Testis (tissue), 3 donors: Measurements from ENCODE around the gene TIMD4. TPM values are rescaled to one million over a fixed set of nuclear protein-coding genes. Genes with fewer than 3 reads are reported as not detected.

ENCODE experiments used
- DNase-seq: peaks from one replicate; pipeline ENCODE4 v3.0.0-alpha.2; 2019
- H3K27ac ChIP-seq, 2 donors: fragments of 200-600 bp; sonication (generic); one replicate each; pipeline ENCODE4 v1.5.1; 2019
- H3K27me3 ChIP-seq: fragments of 200-600 bp; sonication (generic); one replicate; pipeline ENCODE4 v1.5.1; 2019
- H3K36me3 ChIP-seq: fragments of 200-600 bp; sonication (generic); one replicate; pipeline ENCODE4 v1.5.1; 2017; ENCODE audit warnings: low read depth; ENCODE audit errors: missing control alignments
- H3K4me1 ChIP-seq: fragments of 200-600 bp; sonication (generic); one replicate; pipeline ENCODE4 v1.5.1; 2019
- H3K4me3 ChIP-seq, 2 donors: fragments of 200-600 bp; sonication (generic); one replicate each; pipeline ENCODE4 v1.5.1; 2017 to 2019
- H3K9me3 ChIP-seq: fragments of 200-600 bp; sonication (generic); one replicate; pipeline ENCODE4 v1.5.1; 2017
- POLR2A ChIP-seq: fragments of 450-650 bp; IDR thresholded peaks from one replicate; pipeline ENCODE4 v1.6.1; 2017; ENCODE audit warnings: antibody characterized with exemption, mild to moderate bottlenecking, moderate library complexity
- WGBS, 2 donors: methylation state at CpG; one replicate each; pipeline ENCODE4 v1.1.5; 2018; 5-methylcytosine and 5-hydroxymethylcytosine counted together
- intact Hi-C: fragments of 100-400 bp; cut with DNase I; formaldehyde crosslinking; loops from one replicate; pipeline ENCODE4 v1.15.1; 2023; ENCODE audit warnings: low total_unique reads
- polyA plus RNA-seq: library from polyadenylated mRNA; stranded (reverse); fragments of 350-450 nt; fragmentation: Illumina TruSeq; extraction: RNeasy Lipid Tissue Mini Kit (QIAGEN cat#74804); gene quantifications from one replicate; pipeline ENCODE4 v1.2.3, GENCODE V29; 2014; ENCODE audit warnings: low read depth, low replicate concordance; ENCODE audit not compliant: insufficient read depth
- total RNA-seq, 2 donors: library from RNA; depleted of rRNA; stranded (reverse); fragments of >200 nt; gene quantifications; one replicate each; pipeline ENCODE4 v1.2.3, GENCODE V29; 2016
- TF ChIP-seq, protein P1 (sequence below), 3 experiments: fragments of 450-650 bp in 2 of 3; fragments of 200-600 bp in 1 of 3; sonication (generic) in 1 of 3; IDR thresholded peaks; one replicate each; pipeline ENCODE4 v1.5.1; 2016 to 2019; ENCODE audit warnings: antibody characterized with exemption in 3 of 3, mild to moderate bottlenecking in 2 of 3, moderate library complexity in 1 of 3

The TIMD4 gene
- total and polyA plus RNA-seq, 3 donors from 2014 or later: 34.4 to 197 (median 78.0) TPM

DNA sequence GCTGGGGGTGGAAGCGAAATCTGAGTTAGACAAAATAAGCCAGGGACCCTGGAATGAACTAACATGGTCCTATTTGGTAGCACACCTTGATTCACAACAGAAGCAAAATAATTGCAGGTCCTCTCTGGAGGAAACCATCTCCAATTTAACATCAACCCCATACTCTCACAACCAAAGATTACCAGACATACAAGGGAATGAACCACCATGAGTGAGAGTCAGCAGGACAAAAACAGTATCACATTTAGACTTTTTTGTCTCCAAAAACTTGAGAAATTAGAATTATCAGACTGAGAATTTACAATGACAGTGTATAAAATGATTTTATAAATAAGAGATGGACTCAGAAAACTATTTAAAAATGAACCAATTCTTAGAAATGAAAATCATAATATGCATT lies 91.8 kb downstream of the TIMD4 start:
- no peak overlapping the region for H3K27ac ChIP-seq
- no peaks in the 10 kb centered on the region for H3K4me1 ChIP-seq
- no peaks in the 10 kb centered on the region for H3K9me3 ChIP-seq
- TF ChIP-seq, protein P1, sequence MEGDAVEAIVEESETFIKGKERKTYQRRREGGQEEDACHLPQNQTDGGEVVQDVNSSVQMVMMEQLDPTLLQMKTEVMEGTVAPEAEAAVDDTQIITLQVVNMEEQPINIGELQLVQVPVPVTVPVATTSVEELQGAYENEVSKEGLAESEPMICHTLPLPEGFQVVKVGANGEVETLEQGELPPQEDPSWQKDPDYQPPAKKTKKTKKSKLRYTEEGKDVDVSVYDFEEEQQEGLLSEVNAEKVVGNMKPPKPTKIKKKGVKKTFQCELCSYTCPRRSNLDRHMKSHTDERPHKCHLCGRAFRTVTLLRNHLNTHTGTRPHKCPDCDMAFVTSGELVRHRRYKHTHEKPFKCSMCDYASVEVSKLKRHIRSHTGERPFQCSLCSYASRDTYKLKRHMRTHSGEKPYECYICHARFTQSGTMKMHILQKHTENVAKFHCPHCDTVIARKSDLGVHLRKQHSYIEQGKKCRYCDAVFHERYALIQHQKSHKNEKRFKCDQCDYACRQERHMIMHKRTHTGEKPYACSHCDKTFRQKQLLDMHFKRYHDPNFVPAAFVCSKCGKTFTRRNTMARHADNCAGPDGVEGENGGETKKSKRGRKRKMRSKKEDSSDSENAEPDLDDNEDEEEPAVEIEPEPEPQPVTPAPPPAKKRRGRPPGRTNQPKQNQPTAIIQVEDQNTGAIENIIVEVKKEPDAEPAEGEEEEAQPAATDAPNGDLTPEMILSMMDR (IDR thresholded peaks at IDR 0.05): no peak
- TF ChIP-seq POLR2A: no peak
- intact Hi-C loops: no loop called here
- H3K36me3 ChIP-seq: no peaks in the 10 kb centered on the region
- H3K4me3 ChIP-seq: no peak overlapping the region
- 85 to 95% methylated on average over 1 of the region's 1 CpG for WGBS, 2 donors
- H3K27me3 ChIP-seq: no peaks in the 10 kb centered on the region
- no peak for DNase-seq

DNA sequence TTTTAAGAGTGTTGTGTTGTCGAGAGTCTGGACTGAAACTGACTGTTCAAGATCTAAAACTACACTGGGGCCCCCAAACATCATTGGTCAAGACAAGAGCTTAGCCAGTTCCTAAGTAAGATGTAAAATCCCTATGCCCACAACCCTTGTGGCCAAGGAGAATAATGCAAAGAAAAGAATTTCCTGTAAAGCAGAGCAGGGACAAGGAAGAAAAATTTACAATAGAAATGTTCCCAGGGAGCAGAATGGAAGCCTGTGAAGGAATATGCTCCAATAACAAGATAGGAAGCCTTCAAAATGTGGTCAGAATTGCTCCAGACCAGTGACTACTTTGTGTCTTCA lies 92.6 kb downstream of the TIMD4 start:
- H3K4me1 ChIP-seq: no peaks in the 10 kb centered on the region
- intact Hi-C loops: no loop called here
- H3K9me3 ChIP-seq: no peaks in the 10 kb centered on the region
- H3K27ac ChIP-seq: no peak overlapping the region
- H3K27me3 ChIP-seq: no peaks in the 10 kb centered on the region
- H3K36me3 ChIP-seq: no peaks in the 10 kb centered on the region
- no peak for DNase-seq
- WGBS, 2 donors: 90 to 100% methylated on average over 1 of the region's 1 CpG
- H3K4me3 ChIP-seq: no peak overlapping the region
- TF ChIP-seq, protein P1 (IDR thresholded peaks at IDR 0.05): no peak
- no peak for TF ChIP-seq POLR2A

Other genes with a start within 250 kb of the TIMD4 start
- 10 to 100 TPM in 1 of 2 donors, 1 to 10 TPM in 1; 7.4 to 12.1 TPM for gene PPP1R2B, start 112.9 kb downstream of the TIMD4 start, total RNA-seq
- 43.6 TPM for gene PPP1R2B, start 112.9 kb downstream of the TIMD4 start, polyA plus RNA-seq
- 1 to 10 TPM; 1.1 to 1.7 TPM for gene HAVCR1, start 95.9 kb upstream of the TIMD4 start, total RNA-seq
- gene HAVCR1, start 95.9 kb upstream of the TIMD4 start, polyA plus RNA-seq: 3.1 TPM
- gene HAVCR2, start 145.8 kb upstream of the TIMD4 start, total RNA-seq: 1 to 10 TPM; 3.1 to 3.2 TPM
- gene HAVCR2, start 145.8 kb upstream of the TIMD4 start, polyA plus RNA-seq: 3.6 TPM
- gene MED7, start 179.6 kb upstream of the TIMD4 start, total RNA-seq: 10 to 100 TPM; 16.8 to 21.1 TPM
- 50.3 TPM for gene MED7, start 179.6 kb upstream of the TIMD4 start, polyA plus RNA-seq
- gene GARIN3, start 203.0 kb upstream of the TIMD4 start, total RNA-seq: 10 to 100 TPM; 11.5 to 27.8 TPM
- gene GARIN3, start 203.0 kb upstream of the TIMD4 start, polyA plus RNA-seq: 45.6 TPM
- 1 to 10 TPM in 1 of 2 donors, under 1 TPM in 1; 0.93 to 1.3 TPM for gene ITK, start 217.6 kb upstream of the TIMD4 start, total RNA-seq
- gene ITK, start 217.6 kb upstream of the TIMD4 start, polyA plus RNA-seq: 3.8 TPM